HG03103 (cell line): ENCODE data around the gene RXFP3.

Experiments
- ATAC-seq: cut with Tn5 transposase; IDR thresholded peaks from one replicate; pipeline ENCODE4 v1.9.1; 2021; ENCODE audit warnings: low read depth; ENCODE audit not compliant: unreplicated experiment

RXFP3 gene

GRCh38 chr5:33976307-33976706 lies 40.1 kb downstream of the RXFP3 start:
- no peak for ATAC-seq

GRCh38 chr5:33978306-33978705 lies 42.1 kb downstream of the RXFP3 start:
- ATAC-seq = no peak

- ATAC-seq = no peak
These were observed 43.8 kb downstream of the RXFP3 start for GRCh38 chr5:33980030-33980429.

- no peak for ATAC-seq
These were observed 45.4 kb downstream of the RXFP3 start for GRCh38 chr5:33981408-33982162.

- no peak for ATAC-seq
These were observed 48.0 kb downstream of the RXFP3 start for GRCh38 chr5:33984178-33984577.

- no peak for ATAC-seq
These were observed 48.5 kb downstream of the RXFP3 start, which contains the start of gene SLC45A2 for GRCh38 chr5:33984671-33985124. Gene SLC45A2, minus strand, starts transcription at chr5:33984693. Its CDS starts 110 bp downstream, at chr5:33984583.

GRCh38 chr5:33985447-33985846 lies 49.3 kb downstream of the RXFP3 start:
- no peak for ATAC-seq
